HFF-Myc (cell line): Measurements from ENCODE around the gene ATP13A2.

Source experiments
- DNase-seq: peaks from one replicate; pipeline ENCODE4 v3.0.0-alpha.2; 2011; ENCODE audit warnings: low read depth; ENCODE audit errors: extremely low read depth
- H3K4me3 ChIP-seq: replicated peaks from 2 replicates; pipeline ENCODE4 v1.5.1; 2011; ENCODE audit warnings: low read depth, mild to moderate bottlenecking, control low read depth, low read length
- CTCF ChIP-seq: IDR thresholded peaks from 2 replicates; pipeline ENCODE4 v1.5.1; 2012; ENCODE audit warnings: mild to moderate bottlenecking, low read depth, low read length, control low read depth; ENCODE audit errors: missing control alignments

ATP13A2 gene

GRCh38 chr1:17005365-17005740 lies 6.4 kb downstream of the ATP13A2 start:
- no peak overlapping the region for H3K4me3 ChIP-seq
- TF ChIP-seq CTCF = no peak
- no peak for DNase-seq

GRCh38 chr1:17004466-17005364 lies 7.0 kb downstream of the ATP13A2 start:
- DNase-seq = no peak
- H3K4me3 ChIP-seq = no peak overlapping the region
- no peak for TF ChIP-seq CTCF

GRCh38 chr1:17002524-17002902 lies 9.2 kb downstream of the ATP13A2 start:
- no peak for TF ChIP-seq CTCF
- DNase-seq = no peak
- no peak overlapping the region for H3K4me3 ChIP-seq

- H3K4me3 ChIP-seq = no peak overlapping the region
- no peak for DNase-seq
- TF ChIP-seq CTCF = no peak
These were observed 9.8 kb downstream of the ATP13A2 start for GRCh38 chr1:17001760-17002523.

- no peak for TF ChIP-seq CTCF
- DNase-seq = no peak
- no peak overlapping the region for H3K4me3 ChIP-seq
These were observed 11.9 kb downstream of the ATP13A2 start for GRCh38 chr1:16999863-17000262.

- no peak for TF ChIP-seq CTCF
- no peak overlapping the region for H3K4me3 ChIP-seq
- DNase-seq = no peak
These were observed 13.1 kb downstream of the ATP13A2 start for GRCh38 chr1:16998589-16998988.
